HG03521 (cell line): Measurements from ENCODE around the gene CHORDC1.
"Not testable (repeated sequence)": the region's sequence is repeated elsewhere in the genome, so short reads cannot be mapped to it uniquely, and the experiment has no call there.

Source experiments
- ATAC-seq: cut with Tn5 transposase; IDR thresholded peaks from one replicate; pipeline ENCODE4 v1.9.1; 2021; ENCODE audit warnings: mild to moderate bottlenecking, moderate library complexity; ENCODE audit not compliant: unreplicated experiment

CHORDC1 gene

DNA sequence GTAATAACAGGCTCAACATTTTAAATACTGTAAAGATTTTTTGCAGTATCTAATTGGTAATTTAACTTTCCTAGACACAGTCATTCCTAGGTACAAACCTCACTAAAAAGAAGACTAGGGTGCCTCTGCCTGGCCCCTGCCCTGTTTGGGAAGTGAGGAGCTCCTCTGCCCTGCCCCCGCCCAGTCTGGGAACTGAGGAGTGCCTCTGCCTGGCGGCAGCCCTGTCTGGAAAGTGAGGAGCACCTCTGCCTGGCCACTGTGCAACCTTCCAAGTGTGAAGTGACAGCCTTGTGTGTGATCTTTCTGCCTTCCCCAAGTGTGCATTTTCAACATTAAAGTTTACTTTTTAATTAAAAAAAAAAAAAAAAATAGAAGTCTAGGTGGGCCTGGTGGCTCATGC lies 4.2 kb downstream of the CHORDC1 start:
- no peak for ATAC-seq

GRCh38 chr11:90216611-90217010 lies 6.2 kb downstream of the CHORDC1 start:
- ATAC-seq, result no peak

DNA sequence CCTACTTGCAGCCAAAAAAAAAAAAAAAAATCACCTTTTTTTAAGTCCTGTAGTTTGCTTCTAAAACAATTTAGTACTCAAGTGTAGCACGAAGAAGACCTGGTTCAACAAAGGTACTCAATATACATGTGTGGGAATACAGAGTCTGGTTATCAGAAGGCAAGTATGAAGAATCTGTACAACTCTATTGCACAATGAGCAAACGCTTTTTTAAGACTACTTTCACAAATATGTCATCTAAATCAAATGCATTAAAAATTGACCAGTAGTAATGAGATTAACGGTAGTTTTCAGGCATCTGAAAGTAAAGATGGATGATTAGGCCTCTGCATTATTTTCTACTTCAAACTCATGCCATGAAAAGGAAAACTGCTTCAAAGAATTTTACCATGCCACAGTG lies 9.5 kb downstream of the CHORDC1 start:
- ATAC-seq, result no peak

DNA sequence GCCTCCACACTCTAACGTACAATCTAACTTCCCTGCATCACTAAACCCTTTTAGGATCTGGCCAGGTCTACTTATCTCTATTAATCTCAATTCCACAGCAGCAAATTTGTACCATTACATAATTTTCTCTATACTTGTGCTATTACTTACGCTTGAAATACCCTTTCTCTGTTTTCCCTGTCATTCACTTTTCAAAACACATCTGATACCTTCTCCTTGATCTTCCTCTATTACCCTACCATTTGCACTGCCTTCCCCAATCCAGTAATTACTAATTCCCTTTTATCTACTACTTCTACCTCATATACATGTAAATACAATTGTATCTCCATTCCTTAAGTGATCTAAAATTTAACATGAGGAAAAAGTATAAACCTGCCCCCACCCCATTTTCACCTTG lies 14.0 kb downstream of the CHORDC1 start:
- ATAC-seq, result no peak

GRCh38 chr11:90207992-90208391 lies 14.9 kb downstream of the CHORDC1 start:
- not testable (repeated sequence) for ATAC-seq

DNA sequence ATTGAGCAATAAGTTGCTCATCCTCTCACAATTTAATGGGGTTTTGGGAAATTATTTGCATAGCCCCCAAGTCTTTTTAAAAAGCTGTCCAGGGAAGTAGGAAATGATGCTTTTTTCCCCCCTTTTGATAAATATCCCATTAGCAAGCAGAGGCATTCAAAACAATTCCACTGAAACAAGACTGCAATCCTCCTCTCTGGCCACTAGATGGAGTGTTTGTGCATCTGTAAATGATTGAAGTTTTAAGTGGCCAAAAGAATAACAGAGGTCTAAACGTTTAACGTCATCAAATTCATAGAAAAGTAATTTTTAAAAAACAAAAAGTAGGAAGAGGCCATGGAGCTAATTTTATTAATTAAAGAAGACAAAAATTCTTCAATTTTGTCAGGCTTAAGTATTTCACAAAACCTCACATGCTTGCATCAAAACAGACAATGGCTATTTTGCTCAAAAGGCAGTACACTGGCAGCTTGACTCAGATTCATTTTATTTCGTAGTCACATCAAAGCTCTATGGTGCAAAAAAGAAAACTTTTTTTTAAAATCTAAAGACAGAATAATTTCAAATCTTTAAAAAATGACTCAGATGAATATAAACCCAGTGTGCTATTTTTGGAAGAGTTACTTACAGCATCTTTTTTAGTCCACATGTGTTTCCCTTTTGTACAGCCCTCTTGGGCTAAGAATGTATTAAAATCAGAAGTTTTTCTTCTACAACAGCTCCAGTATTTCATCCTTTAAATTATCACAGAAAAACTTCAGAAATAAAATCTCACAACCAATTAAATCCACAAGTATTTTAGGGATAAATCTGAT lies 17.8 kb downstream of the CHORDC1 start:
- ATAC-seq, result peak; percentile 71

- ATAC-seq, result no peak
These were observed 18.4 kb downstream of the CHORDC1 start for GRCh38 chr11:90204407-90204806.

DNA sequence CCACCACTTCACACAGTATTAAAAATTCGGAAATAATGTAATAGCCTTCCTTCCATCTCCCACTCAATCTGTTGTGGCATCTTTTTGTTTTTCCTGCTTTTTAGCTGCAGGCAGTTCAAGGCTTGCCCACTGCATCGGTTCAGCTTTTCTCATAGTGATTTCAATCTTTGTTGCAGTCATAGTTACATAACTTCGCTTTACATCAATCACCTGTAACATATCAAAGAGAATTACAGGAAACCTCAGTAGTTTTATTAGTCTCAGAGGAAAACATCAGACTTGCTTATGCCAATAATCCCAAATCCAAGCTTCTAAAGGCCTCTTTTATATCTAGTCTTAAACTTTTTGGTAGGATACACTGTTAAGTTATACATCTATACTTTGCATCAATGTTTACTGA lies 20.5 kb downstream of the CHORDC1 start:
- no peak for ATAC-seq

GRCh38 chr11:90197377-90197776 lies 25.5 kb downstream of the CHORDC1 start:
- no peak for ATAC-seq

GRCh38 chr11:90192869-90193582 lies 29.8 kb downstream of the CHORDC1 start:
- ATAC-seq, result no peak

DNA sequence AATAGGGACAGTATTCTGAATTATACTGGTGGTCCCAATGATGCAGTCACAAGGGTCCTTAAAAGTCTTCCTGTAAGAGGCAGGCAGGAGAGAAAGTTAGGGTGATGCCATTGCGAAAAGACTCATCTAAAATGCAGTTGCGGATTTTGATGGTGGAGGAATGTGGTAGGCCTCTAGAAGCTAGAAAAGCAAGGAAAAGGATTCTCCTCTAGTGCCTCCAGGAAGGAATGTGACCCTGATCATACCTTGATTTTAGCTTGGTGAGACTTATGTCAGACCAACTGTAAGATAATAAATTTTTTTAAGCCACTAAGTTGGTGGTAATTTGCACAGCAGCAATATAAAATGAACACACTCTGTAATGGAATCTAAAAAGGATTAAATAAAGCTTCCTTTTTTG lies 33.8 kb downstream of the CHORDC1 start:
- ATAC-seq, result no peak

DNA sequence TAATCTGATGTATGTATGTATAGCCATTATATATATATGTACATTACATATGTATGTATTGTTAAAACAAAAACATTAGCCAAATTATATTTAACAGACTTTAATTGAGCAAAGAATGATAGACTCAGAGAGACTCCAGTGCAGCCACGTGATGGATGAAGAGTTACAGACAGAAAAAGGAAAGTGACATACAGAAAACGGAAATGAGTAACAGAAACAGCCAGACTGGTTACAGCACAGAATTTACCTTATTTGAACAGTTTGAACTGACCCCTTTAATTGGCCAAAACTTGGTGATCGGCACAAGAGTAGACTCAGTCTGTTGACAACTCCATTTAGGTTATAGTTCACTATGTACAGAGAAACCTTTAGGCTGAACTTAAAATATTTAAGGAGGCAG lies 35.0 kb downstream of the CHORDC1 start:
- ATAC-seq, result no peak

DNA sequence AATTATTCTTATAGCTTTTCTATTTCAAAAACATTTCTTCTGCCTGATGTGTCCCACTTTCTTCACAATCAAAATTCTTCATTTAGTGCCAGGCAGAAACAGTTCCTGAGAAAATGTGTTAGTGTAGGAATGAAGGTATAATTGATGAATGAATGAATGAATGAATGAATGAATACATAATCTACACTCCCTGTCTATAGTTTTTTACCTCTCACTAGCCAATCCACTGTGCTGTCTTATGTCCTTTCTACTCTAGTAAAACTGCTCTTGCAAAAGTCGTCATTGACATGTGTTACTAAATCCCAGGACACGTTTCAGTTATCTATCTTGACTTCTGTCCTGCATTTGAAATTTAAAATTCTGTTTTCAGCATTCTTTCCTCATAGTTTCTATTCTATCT lies 42.9 kb downstream of the CHORDC1 start:
- no peak for ATAC-seq

GRCh38 chr11:90178751-90179150 lies 44.1 kb downstream of the CHORDC1 start:
- no peak for ATAC-seq

- ATAC-seq, result no peak
These were observed 46.8 kb downstream of the CHORDC1 start for GRCh38 chr11:90176069-90176468.

DNA sequence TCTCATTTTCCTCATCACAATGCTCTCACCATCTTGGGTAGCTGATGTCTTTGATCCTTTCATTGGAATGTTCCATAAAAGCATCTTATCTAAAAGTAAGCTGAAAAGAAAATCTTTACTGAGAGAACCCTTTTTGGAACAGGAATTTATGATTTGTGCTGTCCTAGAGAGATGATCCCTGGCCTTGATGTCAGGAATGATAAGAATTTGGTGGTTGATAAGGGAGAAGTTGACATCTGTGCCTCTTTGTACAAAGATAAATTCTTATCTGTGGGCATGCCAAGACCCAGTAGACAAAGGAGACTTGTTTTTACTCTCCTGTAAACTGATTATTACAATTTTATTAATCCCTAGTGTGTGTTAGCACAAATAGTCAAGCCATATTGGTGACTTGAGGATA lies 51.5 kb downstream of the CHORDC1 start:
- ATAC-seq, result no peak

GRCh38 chr11:90168571-90168970 lies 54.3 kb downstream of the CHORDC1 start:
- no peak for ATAC-seq

- not testable (repeated sequence) for ATAC-seq
These were observed 55.1 kb downstream of the CHORDC1 start for GRCh38 chr11:90167704-90168103.

DNA sequence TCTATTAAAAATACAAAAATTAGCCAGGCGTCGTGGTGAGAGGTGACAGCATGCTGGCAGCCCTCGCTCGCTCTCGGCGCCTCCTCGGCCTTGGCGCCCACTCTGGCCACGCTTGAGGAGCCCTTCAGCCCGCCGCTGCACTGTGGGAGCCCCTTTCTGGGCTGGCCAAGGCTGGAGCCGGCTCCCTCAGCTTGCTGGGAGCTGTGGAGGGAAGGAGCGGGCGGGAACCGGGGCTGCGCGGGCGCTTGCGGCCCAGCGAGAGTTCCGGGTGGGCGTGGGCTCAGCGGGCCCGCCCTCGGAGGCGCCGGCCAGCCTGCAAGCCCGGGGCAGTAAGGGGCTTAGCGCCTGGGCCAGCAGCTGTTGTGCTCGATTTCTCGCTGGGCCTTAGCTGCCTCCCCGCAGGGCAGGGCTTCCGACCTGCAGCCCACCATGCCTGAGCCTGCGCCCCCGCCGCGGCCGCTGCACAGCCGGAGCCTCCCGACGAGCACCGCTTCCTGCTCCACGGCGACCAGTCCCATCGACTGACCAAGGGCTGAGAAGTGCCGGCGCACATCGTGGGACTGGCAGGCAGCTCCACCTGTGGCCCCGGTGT lies 55.8 kb downstream of the CHORDC1 start:
- not testable (repeated sequence) for ATAC-seq
